ENCODE measurements around the gene HUS1B. TPM values are rescaled to one million over a fixed set of nuclear protein-coding genes. Genes with fewer than 3 reads are reported as not detected.

Gene HUS1B
- total RNA-seq, 2 donors from 2014 or later: 0.47 TPM; not detected in 1

GRCh38 chr6:606829-607379, 50.0 kb downstream of the HUS1B start:
- Histone ChIP-seq H3K4me1 (no peaks in the 10 kb centered on the region), H3K4me3 (no peak overlapping the region), H3K27me3 (no peaks in the 10 kb centered on the region), H3K36me3 (peaks cover 6% of the 10 kb centered on the region), H3K9me3 (no peaks in the 10 kb centered on the region), H3K27ac (no peak overlapping the region)
- TF ChIP-seq CTCF (IDR thresholded peaks at IDR 0.05): no peak
- DNase-seq (ENCODE audit: low spot score): no peak

Other genes starting within 250 kb of the HUS1B start
- 10 to 100 TPM; 12.9 to 16.1 TPM for gene EXOC2, start 36.0 kb upstream of the HUS1B start, total RNA-seq

Measured in right atrium auricular region (tissue), 2 donors.